Loucy (cell line): ENCODE measurements around the gene RAB3GAP1.

Experiments
- H2AFZ ChIP-seq: fragments of 200-600 bp; sonication (generic); 2 replicates; pipeline ENCODE4 v1.6.0; 2016; ENCODE audit warnings: antibody characterized with exemption, mild to moderate bottlenecking, low read length, moderate library complexity
- H3F3A ChIP-seq: fragments of 200-600 bp; 2 replicates; pipeline ENCODE4 v1.6.0; 2016; ENCODE audit warnings: antibody characterized with exemption, low read depth, mild to moderate bottlenecking
- H3K27me3 ChIP-seq: fragments of 200-600 bp; sonication (generic); 2 replicates; pipeline ENCODE4 v1.6.1; 2014; ENCODE audit warnings: low read length, mild to moderate bottlenecking; ENCODE audit not compliant: insufficient read depth, poor library complexity, severe bottlenecking
- H3K36me3 ChIP-seq: fragments of 200-600 bp; sonication (generic); 2 replicates; pipeline ENCODE4 v1.6.1; 2016; ENCODE audit warnings: low read length; ENCODE audit not compliant: insufficient read depth
- H3K4me1 ChIP-seq: fragments of 200-600 bp; sonication (generic); 2 replicates; pipeline ENCODE4 v1.5.1; 2014; ENCODE audit warnings: low read length, mild to moderate bottlenecking; ENCODE audit not compliant: insufficient read depth, poor library complexity, severe bottlenecking
- H3K4me2 ChIP-seq: fragments of 200-600 bp; sonication (generic); 2 replicates; pipeline ENCODE4 v1.6.0; 2014; ENCODE audit warnings: antibody characterized with exemption, low read length, low read depth, mild to moderate bottlenecking; ENCODE audit not compliant: poor library complexity, severe bottlenecking
- H3K4me3 ChIP-seq: fragments of 200-600 bp; sonication (generic); 2 replicates; pipeline ENCODE4 v1.5.1; 2014; ENCODE audit warnings: low read length, mild to moderate bottlenecking, mixed read lengths; ENCODE audit not compliant: poor library complexity, severe bottlenecking
- H3K79me2 ChIP-seq: fragments of 200-600 bp; sonication (generic); 2 replicates; pipeline ENCODE4 v1.6.1; 2014; ENCODE audit warnings: low read length; ENCODE audit not compliant: insufficient read depth
- H3K9ac ChIP-seq: fragments of 200-600 bp; sonication (generic); 2 replicates; pipeline ENCODE4 v1.6.0; 2014; ENCODE audit warnings: mild to moderate bottlenecking, low read depth, low read length, moderate library complexity; ENCODE audit not compliant: poor library complexity, severe bottlenecking
- H3K9me2 ChIP-seq: fragments of 200-600 bp; sonication (generic); replicated peaks from 2 replicates; pipeline ENCODE4 v1.6.1; 2016; ENCODE audit warnings: low read depth, low read length, mixed read lengths
- H3K9me3 ChIP-seq: fragments of 200-600 bp; sonication (generic); 2 replicates; pipeline ENCODE4 v1.6.1; 2014; ENCODE audit warnings: mild to moderate bottlenecking, antibody characterized with exemption, low read length, low read depth; ENCODE audit not compliant: insufficient read depth
- H4K20me1 ChIP-seq: fragments of 200-600 bp; sonication (generic); 2 replicates; pipeline ENCODE4 v1.6.0; 2014; ENCODE audit warnings: antibody characterized with exemption, low read length, mild to moderate bottlenecking; ENCODE audit not compliant: insufficient read depth, poor library complexity, severe bottlenecking
- EZH2phosphoT487 ChIP-seq: fragments of 200-600 bp; IDR thresholded peaks from 2 replicates; pipeline ENCODE4 v1.6.1; 2018; ENCODE audit warnings: antibody characterized with exemption, mild to moderate bottlenecking, moderate library complexity, borderline replicate concordance
- TF ChIP-seq, protein P1 (sequence below): fragments of 200-600 bp; sonication (generic); conservative IDR thresholded peaks from 2 replicates; pipeline ENCODE4 v1.5.1; 2014; ENCODE audit warnings: mild to moderate bottlenecking, antibody characterized with exemption, low read length

RAB3GAP1 gene

DNA sequence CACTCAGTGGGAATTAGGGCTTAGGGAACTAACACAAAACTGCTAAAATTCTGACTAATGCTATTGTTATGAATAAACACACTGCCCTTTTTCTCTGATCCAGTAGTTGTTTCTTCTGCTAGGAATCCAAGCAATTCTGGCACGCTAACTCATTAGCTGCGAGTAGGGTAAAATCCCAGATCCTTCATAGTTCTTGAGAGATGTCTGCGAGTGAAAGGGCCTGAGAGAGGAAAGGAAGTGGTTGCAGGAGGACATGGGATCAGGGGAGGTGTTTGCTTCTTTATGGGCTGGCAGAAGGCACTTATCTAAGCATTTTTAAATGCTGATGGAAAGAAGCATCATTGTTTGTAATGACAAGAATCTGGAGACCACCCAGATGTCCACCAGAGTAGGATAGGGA, 14.3 kb upstream of the RAB3GAP1 start:
- no peaks in the 10 kb centered on the region for H4K20me1 ChIP-seq
- H3F3A ChIP-seq = no peaks in the 10 kb centered on the region
- no peak overlapping the region for H3K4me3 ChIP-seq
- no peaks in the 10 kb centered on the region for H3K9me3 ChIP-seq
- H3K27me3 ChIP-seq = no peaks in the 10 kb centered on the region
- H3K9me2 ChIP-seq = no peaks in the 10 kb centered on the region
- H2AFZ ChIP-seq = no peak overlapping the region
- no peak overlapping the region for H3K9ac ChIP-seq
- no peaks in the 10 kb centered on the region for H3K4me1 ChIP-seq
- no peak overlapping the region for H3K4me2 ChIP-seq
- TF ChIP-seq, protein P1, sequence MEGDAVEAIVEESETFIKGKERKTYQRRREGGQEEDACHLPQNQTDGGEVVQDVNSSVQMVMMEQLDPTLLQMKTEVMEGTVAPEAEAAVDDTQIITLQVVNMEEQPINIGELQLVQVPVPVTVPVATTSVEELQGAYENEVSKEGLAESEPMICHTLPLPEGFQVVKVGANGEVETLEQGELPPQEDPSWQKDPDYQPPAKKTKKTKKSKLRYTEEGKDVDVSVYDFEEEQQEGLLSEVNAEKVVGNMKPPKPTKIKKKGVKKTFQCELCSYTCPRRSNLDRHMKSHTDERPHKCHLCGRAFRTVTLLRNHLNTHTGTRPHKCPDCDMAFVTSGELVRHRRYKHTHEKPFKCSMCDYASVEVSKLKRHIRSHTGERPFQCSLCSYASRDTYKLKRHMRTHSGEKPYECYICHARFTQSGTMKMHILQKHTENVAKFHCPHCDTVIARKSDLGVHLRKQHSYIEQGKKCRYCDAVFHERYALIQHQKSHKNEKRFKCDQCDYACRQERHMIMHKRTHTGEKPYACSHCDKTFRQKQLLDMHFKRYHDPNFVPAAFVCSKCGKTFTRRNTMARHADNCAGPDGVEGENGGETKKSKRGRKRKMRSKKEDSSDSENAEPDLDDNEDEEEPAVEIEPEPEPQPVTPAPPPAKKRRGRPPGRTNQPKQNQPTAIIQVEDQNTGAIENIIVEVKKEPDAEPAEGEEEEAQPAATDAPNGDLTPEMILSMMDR = no peak
- no peak for TF ChIP-seq EZH2phosphoT487
- H3K79me2 ChIP-seq = no peaks in the 10 kb centered on the region
- H3K36me3 ChIP-seq = no peaks in the 10 kb centered on the region

DNA sequence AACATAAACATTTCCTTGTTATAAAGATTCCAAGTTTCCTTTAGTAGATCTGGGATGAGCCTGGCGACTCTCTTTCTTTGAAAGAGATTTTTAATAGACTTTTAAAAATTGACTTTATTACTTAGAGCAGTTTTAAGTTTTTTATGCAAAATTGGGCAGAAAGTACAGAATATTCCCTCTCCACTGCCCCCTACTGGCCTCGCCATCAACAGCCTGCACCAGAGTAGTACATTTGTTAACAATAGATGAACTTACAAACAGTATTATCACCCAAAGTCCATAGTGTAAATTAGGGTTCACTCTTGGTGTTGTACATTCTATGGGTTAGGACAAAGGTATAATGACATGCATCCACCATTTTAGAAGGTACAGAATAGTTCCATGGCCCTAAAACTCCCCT, 8.7 kb upstream of the RAB3GAP1 start:
- no peak for TF ChIP-seq EZH2phosphoT487
- TF ChIP-seq, protein P1 = peak; percentile 80
- Histone ChIP-seq H3K9me3 (no peaks in the 10 kb centered on the region), H3K4me1 (no peaks in the 10 kb centered on the region), H2AFZ (no peak overlapping the region), H3K4me3 (no peak overlapping the region), H3K36me3 (no peaks in the 10 kb centered on the region), H3K79me2 (no peaks in the 10 kb centered on the region), H4K20me1 (no peaks in the 10 kb centered on the region), H3K9ac (no peak overlapping the region), H3K27me3 (peaks cover 5% of the 10 kb centered on the region), H3K9me2 (no peaks in the 10 kb centered on the region), H3K4me2 (no peak overlapping the region), H3F3A (no peaks in the 10 kb centered on the region)

GRCh38 chr2:135047300-135047699, 4.8 kb upstream of the RAB3GAP1 start, which contains the start of gene MAP3K19:
TSS of gene MAP3K19 (minus strand) at chr2:135047447. CDS start at chr2:135024647, 22,800 bp downstream.
- TF ChIP-seq, protein P1 = no peak
- no peak for TF ChIP-seq EZH2phosphoT487
- H3K4me1 ChIP-seq = no peaks in the 10 kb centered on the region
- peaks cover 2% of the 10 kb centered on the region; the same call in 1 of the 2 replicates for H3F3A ChIP-seq
- no peaks in the 10 kb centered on the region for H4K20me1 ChIP-seq
- H3K4me3 ChIP-seq = no peak within 1 kb of the TSS
- H3K79me2 ChIP-seq = no peaks in the 10 kb centered on the region
- H3K4me2 ChIP-seq = no peak within 1 kb of the TSS
- H3K36me3 ChIP-seq = no peaks in the 10 kb centered on the region
- no peaks in the 10 kb centered on the region for H3K9me2 ChIP-seq
- peaks cover 5% of the 10 kb centered on the region for H3K27me3 ChIP-seq
- H3K9me3 ChIP-seq = no peaks in the 10 kb centered on the region
- no peak within 1 kb of the TSS for H2AFZ ChIP-seq
- no peak within 1 kb of the TSS for H3K9ac ChIP-seq
